Gastrocnemius medialis (tissue), 4 donors: Measurements from ENCODE around the gene CD1C. TPM values are rescaled to one million over a fixed set of nuclear protein-coding genes. Genes with fewer than 3 reads are reported as not detected.

Source experiments
- ATAC-seq, 2 donors: fragments of 150-250 bp; one replicate each; pipeline ENCODE4 v1.9.1; 2016
- DNase-seq, 2 donors: peaks; one replicate each; pipeline ENCODE4 v3.0.0-alpha.2; 2019
- H3K27ac ChIP-seq, 4 donors: fragments of 200-600 bp; sonication (generic); 1 replicate in 1 of 4; 2 replicates in 3 of 4; pipeline ENCODE4 v1.5.1; 2016 to 2018; ENCODE audit warnings: mild to moderate bottlenecking in 2 of 4, moderate library complexity in 1 of 4
- H3K27me3 ChIP-seq, 3 donors: fragments of 200-600 bp; sonication (generic) in 2 of 3; 1 replicate in 1 of 3; 2 replicates in 2 of 3; pipeline versions ENCODE4 v1.5.1 to v1.6.0; 2016 to 2019; ENCODE audit warnings: mild to moderate bottlenecking in 1 of 3, moderate library complexity in 1 of 3
- H3K36me3 ChIP-seq, 2 donors: fragments of 200-600 bp; sonication (generic) in 1 of 2; one replicate each; pipeline ENCODE4 v1.5.1; 2017 to 2018
- H3K4me1 ChIP-seq, 2 donors: fragments of 200-600 bp; sonication (generic) in 1 of 2; one replicate each; pipeline ENCODE4 v1.5.1; 2016 to 2017; ENCODE audit warnings: mild to moderate bottlenecking in 2 of 2
- H3K4me3 ChIP-seq, 4 donors: fragments of 200-600 bp; sonication (generic) in 3 of 4; 1 replicate in 1 of 4; 2 replicates in 3 of 4; pipeline ENCODE4 v1.5.1; 2016 to 2019; ENCODE audit warnings: mild to moderate bottlenecking in 2 of 4
- H3K9me3 ChIP-seq, 3 donors: fragments of 200-600 bp; sonication (generic) in 2 of 3; 1 replicate in 1 of 3; 2 replicates in 2 of 3; pipeline ENCODE4 v1.5.1; 2016 to 2019
- CTCF ChIP-seq, 5 experiments: fragments of 450-650 bp in 3 of 5; fragments of 200-600 bp in 2 of 5; sonication (generic) in 2 of 5; IDR thresholded peaks in 4 of 5; conservative IDR thresholded peaks in 1 of 5; 1 replicate in 4 of 5; 2 replicates in 1 of 5; pipeline ENCODE4 v1.5.1; 2016 to 2019; ENCODE audit warnings: antibody characterized with exemption in 5 of 5, mild to moderate bottlenecking in 3 of 5, moderate library complexity in 3 of 5
- POLR2A ChIP-seq, 2 donors: fragments of 450-650 bp; IDR thresholded peaks; one replicate each; pipeline ENCODE4 v1.6.1; 2017; ENCODE audit warnings: antibody characterized with exemption in 2 of 2, mild to moderate bottlenecking in 2 of 2, moderate library complexity in 2 of 2
- in situ Hi-C, 4 donors: fragments of 200-750 bp; cut with MboI; loops; one replicate each; pipeline versions ENCODE4 v1.15.0 to v1.8.0; 2017; ENCODE audit warnings: low sequenced_read_pairs in 4 of 4
- intact Hi-C: fragments of 100-400 bp; cut with DNase I; formaldehyde crosslinking; loops from one replicate; pipeline ENCODE4 v1.15.1; 2023; ENCODE audit warnings: low total_unique reads
- total RNA-seq, 4 donors: library from RNA; depleted of rRNA; stranded (reverse); fragments of >200 nt; gene quantifications; one replicate each; pipeline versions ENCODE4 v1.1.0 to v1.2.3, GENCODE V29; 2016

CD1C gene
- total RNA-seq, 4 donors from 2014 or later = 0.35 TPM; not detected in 3

GRCh38 chr1:158323866-158324265 lies 34.1 kb downstream of the CD1C start:
- TF ChIP-seq CTCF (IDR thresholded peaks at IDR 0.05 in 4 of 5, conservative IDR thresholded peaks at IDR 0.05 in 1 of 5) = no peak
- no peak for TF ChIP-seq POLR2A (IDR thresholded peaks at IDR 0.05)
- H3K27ac ChIP-seq = no peak overlapping the region
- no peaks in the 10 kb centered on the region for H3K27me3 ChIP-seq
- DNase-seq (no peak), ATAC-seq (no peak)
- intact Hi-C loops (no loop called here), in situ Hi-C loops (no loop called here)
- no peaks in the 10 kb centered on the region for H3K4me1 ChIP-seq
- no peaks in the 10 kb centered on the region for H3K36me3 ChIP-seq
- H3K4me3 ChIP-seq = no peak overlapping the region
- H3K9me3 ChIP-seq = no peaks in the 10 kb centered on the region

DNA sequence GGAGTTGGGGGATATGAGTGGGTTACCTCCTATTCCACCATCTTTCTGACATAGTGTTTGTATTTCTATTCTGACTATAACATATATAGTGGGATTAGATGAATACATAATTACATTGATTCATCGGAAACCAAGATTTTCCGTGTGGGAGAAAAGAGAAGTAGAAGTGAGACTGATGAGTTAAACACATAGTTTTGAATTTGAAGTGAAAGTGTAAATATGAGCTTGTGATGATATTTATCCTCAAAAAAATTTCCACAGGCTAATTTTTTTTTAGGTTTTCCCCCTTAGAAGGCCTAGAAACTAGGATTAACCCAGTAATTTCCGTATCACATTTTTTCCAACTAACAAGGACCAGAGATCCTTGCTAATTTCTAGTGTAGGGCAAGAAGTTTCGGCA lies 34.7 kb downstream of the CD1C start:
- Histone ChIP-seq H3K9me3 (no peaks in the 10 kb centered on the region), H3K27ac (no peak overlapping the region), H3K4me1 (no peaks in the 10 kb centered on the region), H3K4me3 (no peak overlapping the region), H3K27me3 (no peaks in the 10 kb centered on the region), H3K36me3 (no peaks in the 10 kb centered on the region)
- ATAC-seq (no peak), DNase-seq (no peak)
- in situ Hi-C loops (no loop called here), intact Hi-C loops (no loop called here)
- TF ChIP-seq CTCF (IDR thresholded peaks at IDR 0.05 in 4 of 5, conservative IDR thresholded peaks at IDR 0.05 in 1 of 5) (no peak), POLR2A (IDR thresholded peaks at IDR 0.05) (no peak)

DNA sequence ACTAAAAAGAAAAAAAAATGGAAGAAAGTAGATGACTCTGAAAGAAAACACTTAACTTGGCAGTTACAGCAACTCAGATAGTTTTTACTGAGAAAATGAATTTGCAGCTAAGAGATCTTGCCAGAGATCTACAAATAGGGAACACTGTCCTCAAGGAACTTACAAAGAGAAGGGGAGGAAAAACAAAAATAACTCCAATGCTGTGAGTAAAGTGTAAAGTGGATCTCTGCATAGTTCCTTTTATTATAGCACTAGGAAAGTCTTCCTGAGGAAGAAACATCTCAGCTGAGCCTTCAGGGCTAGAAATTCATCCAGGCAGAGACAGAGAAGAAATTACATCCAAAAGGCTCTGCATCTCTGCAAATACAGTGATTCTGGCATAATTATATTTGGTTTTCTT lies 37.8 kb downstream of the CD1C start:
- no peaks in the 10 kb centered on the region for H3K27me3 ChIP-seq
- H3K9me3 ChIP-seq = no peaks in the 10 kb centered on the region
- H3K27ac ChIP-seq = no peak overlapping the region
- intact Hi-C loops (no loop called here), in situ Hi-C loops (no loop called here)
- no peaks in the 10 kb centered on the region for H3K4me1 ChIP-seq
- DNase-seq (no peak), ATAC-seq (no peak)
- TF ChIP-seq CTCF (IDR thresholded peaks at IDR 0.05 in 4 of 5, conservative IDR thresholded peaks at IDR 0.05 in 1 of 5) (no peak), POLR2A (IDR thresholded peaks at IDR 0.05) (no peak)
- no peak overlapping the region for H3K4me3 ChIP-seq
- H3K36me3 ChIP-seq = no peaks in the 10 kb centered on the region

GRCh38 chr1:158328426-158328825 lies 38.7 kb downstream of the CD1C start:
- H3K36me3 ChIP-seq = no peaks in the 10 kb centered on the region
- H3K27me3 ChIP-seq = no peaks in the 10 kb centered on the region
- DNase-seq (no peak), ATAC-seq (no peak)
- intact Hi-C loops = no loop called here
- no peaks in the 10 kb centered on the region for H3K4me1 ChIP-seq
- in situ Hi-C loops = no loop called here
- H3K27ac ChIP-seq = no peak overlapping the region
- TF ChIP-seq POLR2A (IDR thresholded peaks at IDR 0.05) (no peak), CTCF (IDR thresholded peaks at IDR 0.05 in 4 of 5, conservative IDR thresholded peaks at IDR 0.05 in 1 of 5) (no peak)
- no peak overlapping the region for H3K4me3 ChIP-seq
- H3K9me3 ChIP-seq = no peaks in the 10 kb centered on the region

GRCh38 chr1:158329300-158329699 lies 39.6 kb downstream of the CD1C start:
- intact Hi-C loops = no loop called here
- no peak for ATAC-seq
- Histone ChIP-seq H3K4me1 (no peaks in the 10 kb centered on the region), H3K27me3 (no peaks in the 10 kb centered on the region), H3K27ac (no peak overlapping the region), H3K9me3 (no peaks in the 10 kb centered on the region), H3K4me3 (no peak overlapping the region), H3K36me3 (no peaks in the 10 kb centered on the region)
- DNase-seq = no peak
- in situ Hi-C loops = no loop called here
- TF ChIP-seq CTCF (IDR thresholded peaks at IDR 0.05 in 4 of 5, conservative IDR thresholded peaks at IDR 0.05 in 1 of 5) (no peak), POLR2A (IDR thresholded peaks at IDR 0.05) (no peak)
